GM19397 (cell line): ENCODE data around the gene MAP4.

Source experiments
- ATAC-seq: cut with Tn5 transposase; IDR thresholded peaks from one replicate; pipeline ENCODE4 v1.9.1; 2021; ENCODE audit warnings: mild to moderate bottlenecking, moderate library complexity; ENCODE audit not compliant: unreplicated experiment

MAP4 gene

DNA sequence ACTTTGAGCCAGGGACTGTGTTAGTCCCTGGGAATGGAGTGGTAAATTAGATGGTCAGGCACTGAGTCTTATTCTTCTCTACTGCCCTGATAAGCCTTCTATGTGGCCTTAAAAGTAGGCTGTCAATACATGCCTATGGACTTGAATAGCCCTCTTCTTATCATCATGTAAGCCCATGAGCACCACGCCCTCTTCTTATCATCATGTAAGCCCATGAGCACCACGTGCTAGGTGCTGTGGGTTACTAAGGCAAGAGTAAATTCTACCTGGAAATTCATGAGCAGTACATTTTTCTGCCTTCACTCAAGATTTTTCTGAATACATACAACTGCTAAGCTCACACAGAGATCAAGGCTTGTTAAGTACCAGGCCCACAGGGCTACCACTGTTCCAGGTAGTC lies 144.8 kb downstream of the MAP4 start:
- no peak for ATAC-seq

DNA sequence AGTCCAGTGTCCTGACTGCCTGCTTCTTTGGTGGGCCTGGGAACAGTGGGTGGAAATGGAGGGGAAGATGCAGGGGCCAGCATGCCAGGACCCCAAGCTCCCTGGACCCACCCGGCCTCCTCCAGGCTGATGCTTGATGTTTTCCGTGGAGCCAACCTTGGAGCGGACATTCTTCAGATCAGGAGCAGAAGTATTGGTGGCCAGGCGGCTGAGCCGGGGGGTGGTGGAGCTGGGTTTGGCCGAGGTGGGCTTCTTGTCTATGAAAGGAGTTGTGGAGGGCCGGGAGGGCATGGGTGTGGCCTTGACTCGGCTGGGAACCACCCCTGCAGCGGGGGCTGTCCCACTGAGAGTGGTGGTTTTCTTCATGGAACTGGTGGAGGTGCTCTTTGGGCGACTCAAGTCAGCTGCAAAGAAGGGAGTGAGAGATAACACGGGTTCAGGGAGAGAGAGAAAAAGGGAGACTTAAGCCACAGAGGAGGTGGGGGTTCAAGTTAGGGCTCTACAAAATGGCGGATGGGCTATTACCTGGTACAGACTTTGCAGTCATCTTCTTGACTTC lies 145.4 kb downstream of the MAP4 start:
- ATAC-seq, result no peak

DNA sequence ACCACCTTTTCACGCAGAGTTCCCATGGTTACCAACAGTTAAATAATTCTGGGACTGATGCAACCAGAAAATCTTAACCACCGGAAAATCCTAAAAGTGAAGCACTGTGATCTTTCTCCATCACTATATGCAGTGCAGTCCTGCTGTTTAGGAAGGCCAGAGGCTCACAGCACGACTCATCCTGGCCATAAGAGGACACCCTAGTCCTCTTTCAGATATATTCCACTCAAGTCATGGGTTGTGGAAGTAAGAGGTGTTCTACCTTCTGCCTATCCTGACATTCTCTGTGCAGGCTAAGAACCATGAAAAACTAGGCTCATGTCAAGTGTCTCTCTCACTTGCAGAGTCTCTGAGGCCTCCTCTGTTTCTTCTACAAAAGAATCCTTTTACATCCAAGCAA lies 146.1 kb downstream of the MAP4 start:
- no peak for ATAC-seq

DNA sequence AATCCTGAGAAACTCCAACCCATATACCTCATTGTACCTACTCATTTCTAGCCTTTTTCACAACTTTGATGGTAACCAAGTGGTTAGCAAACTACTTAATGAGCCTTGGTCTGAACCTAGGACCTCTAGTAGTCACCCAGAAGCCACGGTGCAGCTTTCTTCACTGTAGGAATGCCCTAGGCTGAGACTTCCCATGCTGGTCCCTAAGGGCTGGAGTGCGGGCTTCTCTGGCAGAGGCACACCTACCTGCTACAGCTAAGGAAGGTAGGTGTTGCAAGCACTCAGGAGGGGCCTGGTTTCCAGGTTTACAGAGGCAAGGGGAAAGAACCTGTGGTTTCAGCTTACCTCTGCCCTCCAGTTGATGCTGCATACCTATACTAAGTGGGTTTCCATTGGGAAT lies 147.9 kb downstream of the MAP4 start:
- no peak for ATAC-seq

DNA sequence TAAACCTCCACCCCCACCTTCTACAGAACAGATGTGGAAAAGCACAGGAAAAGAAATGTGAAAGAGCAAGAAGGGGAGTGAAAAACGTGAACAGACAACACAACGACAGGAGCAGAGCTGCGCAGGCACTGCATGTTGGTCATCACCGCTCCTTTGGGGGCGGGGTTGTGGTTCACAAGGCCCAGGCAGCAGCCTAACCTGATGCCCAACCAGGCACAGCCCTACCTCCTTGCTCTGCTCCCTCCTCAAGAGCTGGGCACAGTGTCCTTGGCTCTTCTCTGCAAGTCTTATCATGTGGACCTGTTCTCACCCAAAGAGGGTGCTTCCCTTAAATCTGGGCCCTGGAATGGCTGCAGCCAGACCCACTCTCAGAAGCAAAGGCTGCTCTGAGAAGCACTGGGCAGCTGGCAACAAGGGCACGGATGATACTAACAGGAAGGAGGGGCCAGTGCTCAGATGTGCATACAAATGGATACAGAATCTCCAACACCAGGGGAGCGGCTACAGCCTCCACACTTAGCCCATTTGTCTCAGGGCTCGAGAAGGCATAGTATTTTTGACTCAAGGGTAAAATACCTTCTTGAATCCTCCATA lies 148.7 kb downstream of the MAP4 start:
- ATAC-seq, result no peak

DNA sequence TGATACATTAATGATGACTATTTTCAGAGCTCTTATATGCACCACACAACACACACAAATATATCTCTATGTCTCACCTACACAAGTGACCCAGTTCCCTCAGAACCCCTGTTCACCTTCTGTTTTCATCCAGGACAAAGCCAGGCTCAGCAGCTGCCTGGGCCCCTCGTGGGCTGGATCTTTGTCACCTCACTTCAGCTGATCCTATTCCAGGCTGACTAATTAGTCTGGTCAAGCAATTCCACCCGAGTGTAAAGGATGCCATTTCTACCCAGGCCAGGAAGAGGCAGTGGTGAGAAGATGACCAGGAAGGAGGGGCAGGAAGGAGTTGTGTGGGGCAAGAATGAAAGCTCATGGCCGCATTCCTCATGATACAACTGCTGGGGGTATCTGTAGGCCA lies 151.0 kb downstream of the MAP4 start:
- no peak for ATAC-seq

DNA sequence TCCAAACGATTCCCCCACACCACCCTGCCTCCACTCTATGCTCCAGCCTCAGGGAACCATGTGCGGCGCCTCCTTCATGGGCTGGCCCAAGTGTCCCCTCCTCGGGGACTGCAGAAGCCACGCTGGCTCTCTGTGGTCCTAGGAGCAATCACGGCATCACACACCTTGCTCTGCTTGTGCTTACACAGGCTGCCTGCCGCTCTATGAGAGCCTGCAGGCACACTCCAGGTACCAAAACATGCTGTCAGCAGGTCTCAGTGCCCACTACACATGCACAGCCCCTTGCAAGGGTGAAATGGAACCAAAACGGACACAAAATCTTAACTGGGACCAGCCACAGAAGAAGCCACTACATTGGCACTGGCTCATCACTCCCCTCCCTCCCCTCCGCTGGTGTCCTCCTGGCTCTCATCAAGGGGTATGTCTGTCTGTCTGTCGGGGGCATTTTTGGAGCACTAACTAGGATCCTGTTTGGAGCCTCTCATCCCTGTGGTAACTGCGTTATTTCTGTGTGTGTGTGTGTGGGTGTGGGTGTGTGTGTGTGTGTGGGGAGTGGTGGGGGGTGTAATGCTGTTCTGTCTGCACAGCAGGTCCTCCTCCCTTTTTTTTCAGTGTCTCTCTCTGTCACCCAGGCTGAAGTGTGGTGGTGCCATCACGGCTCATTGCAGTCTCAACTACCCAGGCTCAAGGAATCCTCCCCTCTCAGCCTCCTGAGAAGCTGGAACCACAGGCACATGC lies 152.7 kb downstream of the MAP4 start:
- ATAC-seq, result no peak

DNA sequence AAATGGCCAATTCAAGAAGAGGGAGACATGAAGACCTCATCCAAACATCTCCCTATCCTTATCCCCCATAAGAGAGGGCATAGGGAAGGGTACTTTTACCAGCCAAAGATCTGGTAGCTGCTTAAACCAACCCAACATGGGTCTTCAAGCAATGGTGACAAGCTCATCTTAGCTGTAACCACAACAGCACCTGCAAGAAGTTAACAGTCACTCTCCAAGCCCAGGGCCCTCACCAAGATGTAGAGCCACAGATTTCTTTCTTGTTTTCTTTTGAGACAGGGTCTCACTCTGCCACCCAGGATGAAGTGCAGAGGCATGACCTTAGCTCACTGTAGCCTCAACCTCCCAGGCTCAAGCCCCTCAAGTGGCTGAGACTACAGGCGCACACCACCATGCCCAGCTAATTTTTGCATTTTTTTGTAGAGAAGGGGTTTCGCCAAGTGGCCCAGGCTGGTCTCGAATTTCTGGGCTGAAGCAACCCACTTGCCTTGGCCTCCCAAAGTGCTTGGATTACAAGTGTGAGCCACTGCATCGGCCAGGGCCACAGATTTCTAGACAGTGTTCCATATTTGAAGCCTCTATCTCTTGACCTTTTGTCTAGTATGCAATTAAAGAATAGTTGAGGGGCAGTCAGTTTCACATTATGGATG lies 156.1 kb downstream of the MAP4 start:
- ATAC-seq, result no peak

DNA sequence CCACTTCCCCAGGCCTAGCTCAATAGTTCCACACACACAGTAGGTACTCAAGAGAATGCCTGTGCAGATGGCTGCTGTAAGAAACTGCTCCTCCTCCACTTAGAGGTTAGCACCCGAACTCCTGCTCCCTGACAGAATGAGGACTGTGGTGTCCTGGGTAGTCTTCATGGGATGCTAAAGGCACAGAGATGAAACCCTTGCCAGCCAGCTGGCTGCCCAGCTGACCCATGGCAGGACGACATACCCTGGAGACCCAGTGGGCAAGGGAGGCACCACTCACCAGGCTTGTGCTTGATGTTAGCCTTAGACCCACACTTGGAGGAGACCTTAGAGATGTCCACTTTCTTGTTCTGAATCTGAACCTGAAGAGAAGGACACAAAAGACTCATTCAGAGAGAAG lies 159.1 kb downstream of the MAP4 start:
- ATAC-seq, result no peak

DNA sequence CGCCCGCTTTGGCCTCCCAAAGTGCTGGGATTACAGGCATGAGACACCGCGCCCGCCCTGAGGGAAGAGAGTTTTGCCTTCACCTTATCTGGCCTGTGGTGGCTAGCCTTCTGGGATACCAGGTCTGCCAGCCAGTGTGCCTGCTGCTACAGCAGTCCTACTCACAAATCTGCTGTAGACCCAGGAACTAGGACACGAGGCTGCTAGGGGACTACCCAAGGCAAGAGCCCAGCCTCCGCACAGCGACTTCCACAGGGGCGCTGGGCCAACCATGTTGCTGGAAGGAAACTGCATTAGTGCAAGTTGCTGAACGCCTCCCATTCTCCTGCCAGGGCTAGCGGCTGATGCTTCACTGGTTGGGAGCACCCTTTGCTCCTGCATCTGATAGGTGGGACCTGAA lies 159.5 kb downstream of the MAP4 start:
- no peak for ATAC-seq

DNA sequence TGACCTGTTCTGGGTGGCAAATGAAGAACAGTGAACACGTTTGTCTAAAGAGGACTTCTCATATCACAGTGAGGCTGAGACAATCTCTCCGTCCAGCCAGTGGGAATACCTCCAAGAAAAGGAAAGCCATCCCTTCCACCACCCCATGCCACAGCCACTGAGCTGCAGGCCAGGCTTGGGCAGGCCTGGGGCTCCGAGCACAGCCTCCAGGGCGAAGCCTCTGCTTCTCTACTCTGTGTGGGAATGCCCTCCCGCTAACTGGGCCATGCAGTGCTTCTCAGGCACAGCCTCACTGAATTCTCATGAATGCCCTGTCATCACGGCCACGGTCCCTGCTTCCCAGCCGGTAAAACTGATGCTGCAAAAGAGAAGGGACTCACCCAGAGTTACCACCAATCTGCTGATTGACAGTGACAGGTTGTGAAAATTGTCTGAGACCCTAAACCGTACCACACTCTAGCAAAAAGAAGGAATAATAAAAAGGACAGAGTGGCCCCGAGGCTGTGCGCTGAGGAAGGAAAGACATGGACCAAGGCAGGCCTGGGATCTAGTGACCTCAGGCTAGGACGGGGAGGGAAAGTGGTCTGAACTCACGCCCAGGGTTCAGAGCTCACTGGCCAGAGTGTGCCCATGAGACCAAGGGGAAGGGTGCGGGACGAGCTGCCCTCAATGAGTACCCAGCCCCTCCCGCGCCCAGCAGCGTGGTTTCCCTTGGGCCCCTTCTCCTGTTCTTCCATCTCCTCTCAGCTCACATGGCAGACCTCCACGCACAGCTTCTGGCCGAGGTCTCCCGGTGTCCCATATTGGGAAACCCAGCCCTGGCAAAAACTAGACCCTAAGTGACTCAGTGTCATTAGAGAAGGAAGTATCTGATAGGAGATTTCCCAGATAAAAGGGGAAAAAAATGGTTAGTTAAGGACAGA lies 160.5 kb downstream of the MAP4 start:
- no peak for ATAC-seq

DNA sequence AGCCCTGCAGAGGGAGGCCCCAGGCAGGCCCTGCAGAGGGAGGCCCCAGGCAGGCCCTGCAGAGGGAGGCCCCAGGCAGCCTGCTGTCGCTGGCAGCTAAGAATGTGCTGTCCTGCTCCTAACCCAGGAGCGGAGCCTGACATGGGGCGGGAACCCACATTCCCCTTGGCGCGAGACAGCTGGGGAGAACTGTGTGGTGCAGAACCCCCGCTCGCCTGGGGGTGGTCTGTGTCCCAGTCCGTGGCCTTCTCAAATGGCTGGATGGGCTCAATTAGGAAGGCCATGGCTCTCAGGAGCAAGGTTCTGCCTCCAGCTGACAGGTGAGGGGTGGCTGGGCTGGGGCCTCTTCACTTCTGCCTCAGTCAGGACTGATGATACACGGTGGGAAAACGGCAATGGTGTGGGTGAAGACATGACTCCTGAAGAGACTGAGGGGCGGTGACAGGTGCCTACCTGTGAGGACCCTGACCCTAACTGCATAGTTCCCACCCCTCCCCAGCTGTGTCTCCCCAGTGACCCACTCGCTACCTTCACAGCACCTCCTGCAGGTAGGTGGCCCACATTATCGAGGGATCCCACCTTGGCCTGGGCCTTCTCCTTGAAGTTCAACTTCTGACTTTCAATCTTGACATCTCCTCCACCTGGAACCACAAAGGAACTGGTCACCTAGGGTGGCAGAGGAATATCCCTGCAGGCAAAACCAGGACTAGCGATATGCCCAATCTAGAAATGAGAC lies 161.3 kb downstream of the MAP4 start:
- ATAC-seq, result no peak

DNA sequence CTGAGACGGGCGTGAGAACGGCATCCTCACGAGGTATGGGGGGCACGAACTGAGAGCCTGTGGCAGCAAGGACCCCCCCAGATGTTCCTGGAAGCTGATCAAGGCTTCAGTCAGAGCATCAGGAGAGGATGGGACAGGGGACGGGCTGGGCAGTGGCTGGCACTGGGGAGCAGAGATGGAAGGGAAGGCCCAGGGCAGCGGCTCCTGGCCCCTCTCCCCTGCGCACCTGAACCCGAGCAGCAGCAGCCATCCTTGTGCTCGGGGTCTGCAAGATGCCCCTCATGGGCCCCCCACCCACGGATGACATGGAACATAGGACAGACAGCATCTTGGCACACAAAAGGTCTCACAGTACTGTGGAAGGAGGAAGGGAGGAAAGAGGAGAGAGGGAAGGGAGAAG lies 161.9 kb downstream of the MAP4 start:
- no peak for ATAC-seq

DNA sequence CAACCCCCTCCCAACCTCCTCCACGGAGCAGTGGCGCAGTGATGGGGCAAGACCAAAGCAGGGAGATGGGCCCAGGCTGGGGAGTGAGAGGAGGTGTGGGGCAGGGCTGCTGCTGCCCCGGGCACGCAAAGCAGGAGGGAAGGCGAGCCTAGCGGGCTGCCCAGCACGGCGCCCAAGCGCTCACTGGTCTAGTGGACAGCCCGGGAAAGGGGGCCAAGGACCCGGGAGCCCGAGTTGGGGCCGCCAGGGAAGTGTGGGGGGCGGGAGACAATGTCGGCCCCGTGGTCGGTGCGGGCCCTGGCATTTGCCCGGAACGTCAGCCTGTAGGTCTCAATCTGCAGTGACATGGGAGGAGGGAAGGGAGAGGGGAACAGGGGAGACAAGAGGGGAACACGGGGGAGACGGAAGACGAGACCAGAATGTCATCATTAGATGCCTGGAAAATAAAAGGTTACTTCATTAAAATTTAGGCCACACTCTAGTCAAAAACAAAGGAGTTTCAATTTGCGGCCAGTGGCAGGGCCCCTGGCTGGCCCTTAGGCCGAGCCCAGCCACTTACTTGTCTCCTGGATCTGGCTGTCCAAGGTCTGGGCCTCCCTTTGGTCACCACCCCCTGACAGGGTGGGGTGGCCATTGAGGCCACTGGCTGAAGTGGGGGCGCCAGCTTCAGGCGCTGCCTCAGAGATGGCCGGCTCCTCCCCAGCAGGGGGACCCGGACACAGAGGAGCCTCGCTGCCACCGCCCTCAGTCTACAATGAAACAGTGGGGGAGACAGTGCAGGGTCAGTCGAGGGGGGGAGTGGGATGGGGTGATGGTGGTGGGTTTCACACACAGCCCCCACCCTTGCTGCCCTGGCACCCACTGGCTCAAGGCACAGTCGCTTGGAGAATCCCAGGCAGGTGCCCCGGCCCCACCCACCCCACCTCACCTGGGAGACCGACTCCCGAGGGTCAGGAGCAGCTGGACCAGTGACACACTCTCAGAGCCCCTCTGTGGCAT lies 163.3 kb downstream of the MAP4 start:
- no peak for ATAC-seq

DNA sequence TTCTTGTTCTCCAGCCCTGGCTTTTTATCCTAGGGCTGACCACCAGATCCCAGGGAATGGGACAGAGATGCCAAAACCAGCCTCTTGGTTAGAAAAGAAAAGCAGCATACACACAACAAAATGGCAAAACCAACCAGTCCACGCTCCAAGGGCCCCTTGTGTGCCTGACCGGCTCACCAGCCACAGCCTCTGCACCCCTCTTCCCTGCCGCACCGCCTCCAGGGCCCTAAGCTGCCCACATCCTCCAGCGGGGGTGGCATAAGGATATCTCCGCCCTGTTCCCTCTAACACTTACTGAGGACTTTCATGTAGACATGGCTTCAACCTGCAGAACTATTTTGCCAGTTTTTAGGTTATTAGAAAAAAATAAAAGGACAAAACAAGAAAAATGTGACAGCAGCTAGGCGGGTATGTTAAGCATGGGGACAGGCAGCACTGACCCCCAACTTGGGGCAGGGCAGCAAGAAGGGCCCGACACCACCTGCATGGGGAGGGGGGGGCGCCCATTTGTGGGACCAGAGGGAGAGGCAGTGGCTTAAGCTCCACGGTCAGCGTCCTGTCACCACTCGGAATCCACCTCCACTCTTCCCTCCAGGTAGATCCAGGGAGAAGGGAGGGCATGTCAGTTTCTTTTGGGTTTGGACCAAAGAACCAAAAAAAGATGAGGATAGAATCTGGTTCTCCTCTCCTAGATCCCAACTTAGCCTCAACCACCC lies 164.2 kb downstream of the MAP4 start:
- no peak for ATAC-seq

DNA sequence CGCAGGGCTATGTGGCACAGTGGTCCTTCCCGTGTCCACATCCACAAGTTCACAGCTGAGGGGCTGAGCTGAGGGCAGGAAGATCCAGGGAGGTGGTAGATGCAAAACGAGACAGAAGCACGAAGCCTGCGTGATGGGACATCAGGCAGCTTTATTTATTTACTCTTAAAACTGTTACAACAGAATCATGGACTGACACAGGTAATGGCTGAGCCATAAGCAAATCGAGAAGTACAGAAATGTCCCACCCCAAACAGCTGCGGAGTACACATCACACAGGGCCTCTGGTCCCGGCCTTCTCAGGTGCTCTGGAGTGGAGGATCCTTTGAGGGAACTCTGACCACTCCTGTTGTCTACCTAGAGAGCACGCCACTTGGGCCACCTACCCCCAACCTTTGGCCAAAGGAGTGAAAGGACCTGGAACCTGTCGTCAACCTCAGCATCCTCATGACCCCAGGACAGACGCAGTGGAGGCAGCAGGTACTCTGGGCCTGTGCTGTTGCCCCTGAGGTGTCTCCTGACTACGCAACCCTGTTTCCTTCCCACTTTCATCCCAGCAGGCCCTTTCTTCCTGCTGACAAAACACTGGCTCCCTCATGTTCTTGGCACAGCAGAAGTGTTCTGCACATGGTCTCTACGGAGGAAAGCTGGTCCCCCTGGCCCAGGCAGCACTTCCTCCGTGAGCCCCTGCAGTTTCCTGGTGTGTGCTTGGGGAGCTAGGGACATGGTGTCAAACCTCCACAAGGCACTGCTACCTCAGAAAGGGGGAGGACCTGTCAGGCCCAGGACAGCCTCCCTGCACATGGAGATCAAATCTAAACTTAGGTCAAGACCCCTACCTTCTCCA lies 165.4 kb downstream of the MAP4 start:
- ATAC-seq, result no peak

DNA sequence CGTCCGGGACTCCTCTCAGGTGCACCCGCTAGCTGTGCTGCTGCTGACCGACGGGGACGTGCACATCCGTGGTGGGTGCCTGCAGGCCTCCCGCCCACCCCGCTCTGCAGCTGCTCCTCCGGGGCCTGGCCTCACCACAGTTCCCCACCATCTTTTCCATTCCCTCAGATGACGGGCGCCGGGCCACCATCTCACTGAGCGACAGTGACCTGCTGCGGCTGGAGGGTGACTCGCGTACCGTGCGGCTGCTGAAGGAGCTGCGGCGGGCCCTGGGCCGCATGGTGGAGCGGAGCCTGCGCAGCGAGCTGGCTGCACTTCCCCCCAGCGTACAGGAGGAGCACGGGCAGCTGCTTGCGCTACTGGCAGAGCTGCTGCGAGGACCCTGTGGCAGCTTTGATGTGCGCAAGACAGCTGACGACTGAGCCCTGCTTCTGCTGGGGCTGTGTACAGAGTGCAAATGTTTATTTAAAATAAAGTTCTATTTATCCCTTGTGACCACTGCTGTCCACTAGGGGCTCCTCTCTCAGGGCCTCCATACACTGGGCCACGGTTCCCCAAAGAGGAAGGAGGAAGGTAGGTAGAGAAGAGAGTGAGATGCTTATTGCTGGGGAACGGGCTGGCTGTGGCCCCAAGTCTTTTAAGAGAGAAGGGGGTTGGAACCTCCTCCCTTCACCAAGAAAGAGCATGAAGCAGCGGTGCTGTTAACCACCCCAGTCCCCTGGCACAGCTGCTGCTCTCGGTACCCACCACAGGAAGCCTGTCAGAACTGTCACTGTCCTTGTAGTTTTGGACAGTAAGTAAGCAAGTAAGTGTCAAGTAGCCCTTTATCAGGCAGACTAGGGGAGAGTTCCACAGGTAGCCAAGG lies 166.3 kb downstream of the MAP4 start:
- ATAC-seq, result no peak
